ENCODE measurements around the gene FBXO22. TPM values are rescaled to one million over a fixed set of nuclear protein-coding genes. Genes with fewer than 3 reads are reported as not detected.
"Not testable (repeated sequence)": the region's sequence is repeated elsewhere in the genome, so short reads cannot be mapped to it uniquely, and the experiment has no call there.

FBXO22 gene
- total and polyA plus RNA-seq, 12 donors, result 3.8 to 23.4 (median 18.4) TPM

- intact Hi-C loops (cut with DNase I), result loop anchor here in 4 of 10 donors (5.0 to 10.0 kb wide), 4 partner anchors 55 to 257 kb away; partner anchors contain the start of genes UBE2Q2 (in 2 of the 4), IMP3 (in 1 of the 4) and SNX33 (in 1 of the 4)
- no peak for TF ChIP-seq CTCF (IDR thresholded peaks at IDR 0.05)
- H3K4me3 ChIP-seq, result no peak overlapping the region
- peaks cover 0 to 59% (median 3%) of the 10 kb centered on the region in 9 donors for H3K36me3 ChIP-seq
- ATAC-seq (peak in 5 of 8 donors; percentile 30 to 56 (median 45)), DNase-seq (peak in 1 of 2 donors; percentile 31)
- peaks cover 0 to 32% (median 21%) of the 10 kb centered on the region in 9 donors for H3K4me1 ChIP-seq
- 14 to 24% methylated on average over 8 of the region's 8 CpGs for WGBS, 2 donors
- peak overlapping the region in 5 of 10 donors; percentile 17 to 61 (median 33) for H3K27ac ChIP-seq
- H3K27me3 ChIP-seq, result no peaks in the 10 kb centered on the region
- H3K9me3 ChIP-seq, result no peaks in the 10 kb centered on the region
These were observed 1.5 kb upstream of the FBXO22 start for GRCh38 chr15:75902129-75902557.

DNA sequence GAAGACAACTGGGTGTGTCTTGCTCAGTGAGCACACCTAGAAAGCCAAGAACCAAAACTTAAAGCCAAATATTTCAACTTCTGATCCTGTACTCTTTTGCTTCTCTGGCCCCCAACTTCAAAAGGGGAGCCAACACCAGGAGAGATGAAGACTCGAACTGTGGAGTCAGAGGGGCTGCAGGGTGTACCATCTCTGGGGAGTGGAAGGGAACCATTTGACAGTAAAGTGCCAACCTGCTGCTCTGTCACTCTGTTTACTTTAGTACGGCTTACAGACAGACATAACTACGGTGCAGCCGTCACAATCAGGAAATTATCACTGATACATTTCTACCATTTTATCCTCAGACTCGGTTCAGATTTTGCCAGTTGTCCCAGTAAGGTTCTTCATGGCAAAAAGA is 1.6 kb downstream of the FBXO22 start:
- Histone ChIP-seq H3K4me1 (peaks cover 0 to 32% (median 24%) of the 10 kb centered on the region in 9 donors), H3K27ac (no peak overlapping the region), H3K27me3 (no peaks in the 10 kb centered on the region), H3K36me3 (peaks cover 0 to 46% (median 7%) of the 10 kb centered on the region in 9 donors), H3K4me3 (no peak overlapping the region), H3K9me3 (peaks cover 0 to 1% (median 0%) of the 10 kb centered on the region in 11 donors)
- DNase-seq (no peak), ATAC-seq (no peak)
- no peak for TF ChIP-seq CTCF (IDR thresholded peaks at IDR 0.05)
- WGBS, 2 donors, result 88 to 94% methylated on average over 5 of the region's 5 CpGs
- intact Hi-C loops (cut with DNase I), result loop anchor here in 2 of 10 donors (10.0 kb wide), 2 partner anchors 60 to 260 kb away; partner anchors contain the start of genes IMP3 (in 1 of the 2), SNX33 (in 1 of the 2) and UBE2Q2 (in 1 of the 2)

GRCh38 chr15:75910355-75910754 is 6.7 kb downstream of the FBXO22 start:
- H3K4me1 ChIP-seq, result peaks cover 0 to 12% (median 4%) of the 10 kb centered on the region in 9 donors
- DNase-seq; H3K4me3 ChIP-seq; intact Hi-C loops (cut with DNase I); H3K27ac ChIP-seq; H3K27me3 ChIP-seq; ATAC-seq: not testable (repeated sequence)
- H3K9me3 ChIP-seq, result peaks cover 0 to 20% (median 0%) of the 10 kb centered on the region in 11 donors
- 96 to 97% methylated on average over 3 of the region's 3 CpGs for WGBS, 2 donors
- peaks cover 0 to 74% (median 12%) of the 10 kb centered on the region in 9 donors for H3K36me3 ChIP-seq

- WGBS, 2 donors, result 87 to 94% methylated on average over 1 of the region's 1 CpG
- no peak for DNase-seq
These were observed 13.3 kb downstream of the FBXO22 start for GRCh38 chr15:75916978-75917377.

More at GRCh38 chr15:75916978-75917377, 13.3 kb downstream of the FBXO22 start:
- TF ChIP-seq CTCF (IDR thresholded peaks at IDR 0.05), result no peak
- ATAC-seq, result no peak
- Histone ChIP-seq H3K9me3 (peaks cover 0 to 8% (median 0%) of the 10 kb centered on the region in 11 donors), H3K4me1 (peaks cover 0 to 7% (median 3%) of the 10 kb centered on the region in 9 donors), H3K36me3 (peaks cover 0 to 79% (median 12%) of the 10 kb centered on the region in 9 donors), H3K4me3 (no peak overlapping the region), H3K27ac (no peak overlapping the region), H3K27me3 (no peaks in the 10 kb centered on the region)
- intact Hi-C loops (cut with DNase I), result no loop called here
